Heart left ventricle (tissue), 16 donors: Measurements from ENCODE around the gene TRPV4. TPM values are rescaled to one million over a fixed set of nuclear protein-coding genes. Genes with fewer than 3 reads are reported as not detected.

Experiments used
- ATAC-seq, 4 donors: fragments of 200-7000 bp; cut with Tn5 transposase; one replicate each; pipeline ENCODE4 v1.9.1; 2020 to 2022; ENCODE audit warnings: moderate library complexity in 4 of 4, mild to moderate bottlenecking in 3 of 4, moderate number of reproducible peaks in 1 of 4
- DNase-seq, 5 donors: peaks; one replicate each; pipeline ENCODE4 v3.0.0-alpha.2; 2020
- H3K27ac ChIP-seq, 12 donors: fragments of 200-600 bp; sonication (generic) in 4 of 12; one replicate each; pipeline versions ENCODE4 v1.5.0 to v1.8.0; 2016 to 2022; ENCODE audit warnings: mild to moderate bottlenecking in 2 of 12
- H3K27me3 ChIP-seq, 9 donors: fragments of 200-600 bp; sonication (generic) in 2 of 9; one replicate each; pipeline versions ENCODE4 v1.5.1 to v1.8.0; 2016 to 2022; ENCODE audit warnings: mild to moderate bottlenecking in 3 of 9
- H3K36me3 ChIP-seq, 9 donors: fragments of 200-600 bp; sonication (generic) in 2 of 9; one replicate each; pipeline versions ENCODE4 v1.5.0 to v1.8.0; 2018 to 2022; ENCODE audit warnings: mild to moderate bottlenecking in 2 of 9
- H3K4me1 ChIP-seq, 12 donors: fragments of 200-600 bp; sonication (generic) in 4 of 12; one replicate each; pipeline versions ENCODE4 v1.5.0 to v1.8.0; 2016 to 2022; ENCODE audit warnings: mild to moderate bottlenecking in 3 of 12
- H3K4me3 ChIP-seq, 12 donors: fragments of 200-600 bp; sonication (generic) in 4 of 12; one replicate each; pipeline versions ENCODE4 v1.5.0 to v1.8.0; 2017 to 2022; ENCODE audit warnings: mild to moderate bottlenecking in 9 of 12, moderate library complexity in 4 of 12
- H3K9me3 ChIP-seq, 12 donors: fragments of 200-600 bp; sonication (generic) in 4 of 12; one replicate each; pipeline versions ENCODE4 v1.5.0 to v1.8.0; 2016 to 2022; ENCODE audit warnings: mild to moderate bottlenecking in 1 of 12
- CTCF ChIP-seq, 12 donors: fragments of 200-600 bp; sonication (generic) in 4 of 12; IDR thresholded peaks; one replicate each; pipeline versions ENCODE4 v1.5.0 to v1.8.0; 2018 to 2022; ENCODE audit warnings: antibody characterized with exemption in 12 of 12, mild to moderate bottlenecking in 5 of 12
- POLR2A ChIP-seq, 2 donors: fragments of 450-650 bp; IDR thresholded peaks; one replicate each; pipeline ENCODE4 v1.6.1; 2017; ENCODE audit warnings: antibody characterized with exemption in 2 of 2, mild to moderate bottlenecking in 2 of 2, moderate library complexity in 2 of 2
- WGBS, 4 donors: extraction: QIAGEN DNeasy Blood & Tissue Kit in 2 of 4; methylation state at CpG; one replicate each; pipeline versions ENCODE4 v1.1.5 to v1.1.7; 2013 to 2018; 5-methylcytosine and 5-hydroxymethylcytosine counted together
- intact Hi-C, 10 donors: fragments of 100-400 bp; cut with DNase I; formaldehyde crosslinking; loops; one replicate each; pipeline versions ENCODE4 v1.11.1 to v1.14.2; 2022
- polyA plus RNA-seq, 2 donors: library from polyadenylated mRNA; stranded (reverse); fragments of 200-250 nt; gene quantifications; one replicate each; pipeline ENCODE4 v1.2.3, GENCODE V29; 2013
- total RNA-seq, 9 donors: library from RNA; depleted of rRNA in 2 of 9; stranded (reverse); fragments of >200 nt in 2 of 9; fragmentation: NEBNext Ultra II Directional in 3 of 9; extraction: Animal tissue kit (Norgen Biotek cat#: 25700) in 3 of 9; gene quantifications; one replicate each; pipeline versions ENCODE4 v1.1.0 to v1.2.4, GENCODE V29; 2016 to 2023
- donor health status: ischemic (EF 13 %, LVEDD 7.1; RV severe dilation, severe dysfunction).
- donor health status: healthy with polysubstance abuse.
- donor health status: DM: no; HTN: yes; CAD: no.
- donor health status: DM: no; HTN: no; CAD: no.
- donor health status: ischemic (EF 25% LVEDD 6.9; RV normal size, moderate dysfunction).
- donor health status: ischemic (EF 25% LVEDD 5.7; RV mildly dilated, moderate dysfunction).
- donor health status: healthy.
- donor health status: DM: yes; HTN: yes; CAD: no.
- donor health status: ischemic (EF 35%, LVEDD 5.7; RV mildly dilated, moderate dysfunction).
- donor health status: nonischemic (EF 11% LVEDD 7.7; RV severe dilation, severe dysfunction).
- donor health status: DM: yes; HTN: yes; CAD: no.
- donor health status: PGD.
- donor health status: ischemic (EF 29% LVEDD 5.4; RV normal size, mild dysfunction).
- donor health status: nonischemic (EF 23%, LVEDD 6.1; RV moderate dilation, normal function).

Gene TRPV4
- total and polyA plus RNA-seq, 11 donors: 0.17 to 3.9 (median 0.30) TPM; not detected in 1

GRCh38 chr12:109753054-109753401 lies 80.2 kb downstream of the TRPV4 start:
- intact Hi-C loops: no loop called here
- WGBS, 4 donors: 89 to 91% (median 90%) methylated on average over 4 to 5 of the region's 5 CpGs
- no peak for TF ChIP-seq POLR2A (IDR thresholded peaks at IDR 0.05)
- no peak for TF ChIP-seq CTCF (IDR thresholded peaks at IDR 0.05)

GRCh38 chr12:109752117-109753053 lies 80.8 kb downstream of the TRPV4 start:
- ATAC-seq (peak in 2 of 4 donors; percentile 37 to 39), DNase-seq (peak in 3 of 5 donors; percentile 11 to 27 (median 20))
- Histone ChIP-seq H3K36me3 (no peaks in the 10 kb centered on the region), H3K27me3 (no peaks in the 10 kb centered on the region), H3K4me1 (peaks cover 0 to 8% (median 0%) of the 10 kb centered on the region in 12 donors), H3K4me3 (no peak overlapping the region), H3K27ac (peak overlapping the region in 1 of 12 donors; percentile 1), H3K9me3 (peaks cover 0 to 18% (median 3%) of the 10 kb centered on the region in 12 donors)
- intact Hi-C loops: no loop called here
- TF ChIP-seq CTCF (IDR thresholded peaks at IDR 0.05) (no peak), POLR2A (IDR thresholded peaks at IDR 0.05) (no peak)
- WGBS, 4 donors: 62 to 85% (median 69%) methylated on average over 5 to 6 of the region's 6 CpGs

More at GRCh38 chr12:109753054-109753401, 80.2 kb downstream of the TRPV4 start:
- Histone ChIP-seq H3K9me3 (peaks cover 0 to 18% (median 3%) of the 10 kb centered on the region in 12 donors), H3K4me1 (peaks cover 0 to 8% (median 0%) of the 10 kb centered on the region in 12 donors), H3K27me3 (no peaks in the 10 kb centered on the region), H3K4me3 (no peak overlapping the region), H3K27ac (no peak overlapping the region), H3K36me3 (no peaks in the 10 kb centered on the region)
- peak in 1 of 4 donors; percentile 18 for ATAC-seq
- peak in 3 of 5 donors; percentile 11 to 43 (median 14) for DNase-seq

GRCh38 chr12:109744986-109745942 lies 87.9 kb downstream of the TRPV4 start:
- peaks cover 0 to 7% (median 0%) of the 10 kb centered on the region in 12 donors for H3K4me1 ChIP-seq
- no peak overlapping the region for H3K27ac ChIP-seq
- no peak overlapping the region for H3K4me3 ChIP-seq
- TF ChIP-seq POLR2A (IDR thresholded peaks at IDR 0.05) (no peak), CTCF (IDR thresholded peaks at IDR 0.05) (no peak)
- no peaks in the 10 kb centered on the region for H3K9me3 ChIP-seq
- H3K27me3 ChIP-seq: no peaks in the 10 kb centered on the region
- intact Hi-C loops: no loop called here
- DNase-seq (peak in 2 of 5 donors; percentile 6 to 8), ATAC-seq (no peak)
- no peaks in the 10 kb centered on the region for H3K36me3 ChIP-seq
- WGBS, 4 donors: 67 to 80% (median 76%) methylated on average over 8 of the region's 8 CpGs
